GM21381 (cell line): ENCODE measurements around the gene ODF2L.
"Not testable (repeated sequence)": the region's sequence is repeated elsewhere in the genome, so short reads cannot be mapped to it uniquely, and the experiment has no call there.

Source experiments
- ATAC-seq: cut with Tn5 transposase; IDR thresholded peaks from one replicate; pipeline ENCODE4 v1.9.1; 2021; ENCODE audit warnings: mild to moderate bottlenecking, moderate library complexity; ENCODE audit not compliant: unreplicated experiment

ODF2L gene

DNA sequence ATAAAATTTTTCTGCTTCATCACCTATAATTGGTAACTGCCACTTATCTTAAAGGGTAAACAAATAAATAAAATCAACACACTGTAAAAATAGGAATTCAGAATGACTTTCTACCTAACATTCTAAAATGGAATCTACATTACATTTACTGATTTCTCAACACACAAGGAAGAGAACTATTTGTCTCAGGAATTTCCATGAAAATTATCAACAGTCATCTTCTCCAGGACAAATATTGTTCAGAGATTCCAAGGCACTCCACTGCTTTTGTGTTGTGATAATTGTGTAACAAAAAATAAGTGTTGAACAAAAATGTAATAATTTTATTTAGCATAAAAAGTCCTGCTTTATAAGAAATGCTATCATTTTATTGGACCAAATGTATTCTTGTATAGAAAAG is 7.3 kb downstream of the ODF2L start:
- ATAC-seq: no peak

DNA sequence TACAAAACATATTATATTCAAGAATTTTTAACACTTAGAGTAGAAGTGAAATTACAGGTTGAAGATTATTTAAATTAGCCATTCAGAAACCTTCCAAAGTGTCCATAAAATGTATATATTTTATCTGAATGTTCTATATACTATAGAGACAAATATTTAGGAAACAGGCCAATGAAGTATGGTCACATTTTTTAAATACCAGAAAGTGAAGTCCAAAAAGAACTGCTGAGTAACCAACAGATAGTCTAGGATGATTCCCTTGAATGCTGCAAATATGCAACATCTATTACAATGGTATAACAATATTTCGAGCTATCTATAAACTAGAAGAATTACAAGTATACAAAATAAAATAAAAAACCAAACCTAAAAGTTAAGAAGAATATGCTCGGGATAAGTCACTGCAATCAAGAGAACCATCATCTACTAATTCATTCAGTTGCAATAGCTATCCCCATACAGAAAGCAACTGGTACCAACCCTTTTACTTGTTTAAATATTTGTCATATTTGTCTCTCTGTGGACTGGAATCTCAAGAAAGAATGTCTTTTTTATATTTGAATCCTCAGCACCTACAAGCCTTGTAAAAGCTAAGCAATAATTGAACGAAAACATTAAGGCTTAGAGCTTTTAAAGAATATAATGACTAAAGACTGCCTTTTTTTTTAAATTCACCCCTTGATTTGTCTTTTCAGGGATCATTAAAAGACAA is 8.1 kb downstream of the ODF2L start:
- no peak for ATAC-seq

DNA sequence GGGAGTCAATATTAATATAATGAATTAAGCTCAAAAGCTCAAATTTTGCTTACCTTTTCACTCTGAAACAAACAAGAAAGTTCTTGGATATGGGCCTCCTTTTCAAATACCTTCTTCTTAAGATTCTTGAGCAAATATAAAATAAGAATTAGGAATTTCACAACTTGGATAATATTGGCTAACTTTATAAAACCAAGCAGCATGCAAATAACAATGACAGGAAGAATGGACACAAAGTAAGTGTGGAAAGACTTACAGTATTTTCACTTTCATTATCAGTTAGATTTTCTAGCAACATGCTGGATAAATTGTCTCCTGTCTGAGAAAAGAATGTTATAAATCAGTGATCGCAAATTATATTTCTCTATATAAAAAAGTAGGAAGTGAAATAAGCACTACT is 13.2 kb downstream of the ODF2L start:
- peak; percentile 65 for ATAC-seq

DNA sequence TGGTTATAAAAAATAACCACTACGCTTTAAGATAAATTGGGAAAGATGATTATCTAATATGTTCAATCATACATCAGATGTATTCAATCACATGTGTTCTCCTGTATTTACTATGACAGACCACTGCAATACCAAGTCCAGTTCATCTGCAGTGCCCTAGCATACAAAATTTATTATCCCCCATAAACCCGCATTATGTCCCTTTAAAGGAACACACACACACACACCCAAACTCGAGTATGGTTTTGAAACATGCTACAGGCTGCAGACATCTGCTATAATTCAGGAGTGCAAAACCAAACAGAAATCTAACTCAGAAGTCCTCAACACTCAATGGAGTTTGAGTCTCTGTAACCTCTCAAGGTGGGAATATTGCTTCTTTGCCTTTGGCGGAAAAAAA is 14.9 kb downstream of the ODF2L start:
- ATAC-seq: no peak

DNA sequence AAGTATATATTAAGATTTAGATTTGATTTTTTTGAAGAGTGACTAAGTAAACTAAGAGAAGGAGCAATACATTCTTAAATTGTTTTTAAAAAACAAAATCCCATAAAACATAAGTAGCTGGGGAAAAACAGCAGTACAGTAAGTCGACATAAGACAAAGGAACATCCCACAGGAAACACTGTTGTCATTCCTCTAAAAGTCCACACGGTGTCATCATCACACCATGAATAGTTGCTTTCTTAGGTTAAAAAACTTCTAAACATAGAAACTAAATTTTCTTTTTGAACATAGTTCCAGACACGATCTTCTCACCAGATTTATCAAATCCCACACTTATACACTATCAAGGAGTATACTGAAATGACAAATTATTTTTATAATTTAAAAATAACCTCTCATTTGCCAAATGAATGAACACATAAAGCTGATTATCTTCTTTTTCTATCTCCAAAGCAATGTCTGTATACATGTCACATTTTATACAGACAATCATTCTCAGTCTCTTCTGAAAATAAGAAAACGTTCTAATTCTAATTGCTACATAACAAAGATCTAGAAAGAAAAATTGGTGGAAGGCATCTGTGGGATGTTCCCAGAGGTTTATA is 15.8 kb downstream of the ODF2L start:
- ATAC-seq: peak; percentile 64

DNA sequence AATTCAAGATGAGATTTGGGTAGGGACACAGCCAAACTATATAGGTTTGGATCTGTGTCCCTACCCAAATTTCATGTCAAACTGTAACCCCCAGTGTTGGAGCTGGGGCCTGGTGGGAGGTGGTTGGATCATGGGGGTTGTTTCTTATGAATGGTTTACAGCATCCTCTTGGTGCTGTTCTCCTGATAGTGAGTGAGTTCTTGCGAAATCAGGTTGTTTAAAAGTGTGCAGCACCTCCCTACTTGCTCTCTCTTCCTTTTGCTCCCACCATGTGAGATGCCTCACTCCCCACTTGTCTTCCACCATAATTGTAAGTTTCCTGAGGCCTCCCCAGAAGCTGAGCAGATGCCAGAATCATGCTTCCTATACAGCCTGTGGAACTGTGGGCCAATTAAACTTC is 17.3 kb downstream of the ODF2L start:
- no peak for ATAC-seq

DNA sequence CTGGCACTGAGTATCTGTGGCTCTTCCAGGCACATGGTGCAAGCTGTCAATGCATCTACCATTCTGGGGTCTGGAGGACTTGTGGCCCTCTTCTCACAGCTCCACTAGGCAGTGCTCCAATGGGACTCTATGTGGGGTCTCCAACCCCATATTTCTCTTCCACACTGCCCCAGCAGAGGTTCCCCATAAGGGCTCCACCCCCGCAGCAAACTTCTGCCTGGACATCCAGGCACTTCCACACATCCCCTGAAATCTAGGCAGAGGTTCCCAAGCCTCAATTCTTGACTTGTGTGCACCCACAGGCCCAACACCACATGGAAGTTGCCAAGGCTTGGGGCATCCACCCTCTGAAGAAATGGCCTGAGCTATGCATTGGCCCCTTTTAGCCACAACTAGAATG is 18.8 kb downstream of the ODF2L start:
- ATAC-seq: no peak

DNA sequence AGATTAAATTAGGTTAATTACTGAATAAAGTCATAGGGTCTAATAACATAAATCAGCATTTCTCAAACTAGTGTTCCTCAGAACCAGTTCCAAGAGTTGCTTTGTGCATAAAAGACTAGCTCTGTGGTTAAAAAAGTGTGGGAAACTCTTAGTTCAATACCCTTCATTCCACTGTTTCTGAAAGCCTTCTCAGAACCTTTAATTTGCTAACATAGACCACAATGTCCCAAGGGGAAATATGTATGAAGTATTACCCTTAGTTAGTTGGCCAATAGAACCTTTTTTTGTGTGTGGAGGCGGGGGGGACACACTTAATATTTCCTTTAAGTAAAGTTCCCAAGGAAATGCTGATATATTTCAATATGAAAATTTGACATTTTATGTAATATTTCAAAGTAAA is 20.4 kb downstream of the ODF2L start:
- ATAC-seq: no peak

DNA sequence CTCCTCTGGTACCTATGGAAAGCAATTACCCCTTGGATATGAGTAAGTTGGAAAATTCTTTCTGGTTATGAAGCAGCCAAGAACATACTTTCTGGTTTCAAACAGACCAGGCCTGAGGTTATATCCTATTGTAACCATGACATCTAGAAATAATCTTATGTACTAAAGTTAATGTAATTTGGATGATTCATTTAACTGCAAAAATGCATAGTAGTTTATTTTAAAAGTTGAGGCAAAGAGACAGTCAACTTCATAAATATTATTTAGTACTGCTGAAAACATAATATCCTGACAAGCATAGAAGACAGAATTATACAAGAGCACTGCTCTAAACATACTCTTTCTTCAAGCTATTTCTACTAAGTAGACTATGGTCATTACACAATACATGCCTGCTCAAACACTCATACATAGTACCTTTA is 25.5 kb downstream of the ODF2L start:
- ATAC-seq: no peak

DNA sequence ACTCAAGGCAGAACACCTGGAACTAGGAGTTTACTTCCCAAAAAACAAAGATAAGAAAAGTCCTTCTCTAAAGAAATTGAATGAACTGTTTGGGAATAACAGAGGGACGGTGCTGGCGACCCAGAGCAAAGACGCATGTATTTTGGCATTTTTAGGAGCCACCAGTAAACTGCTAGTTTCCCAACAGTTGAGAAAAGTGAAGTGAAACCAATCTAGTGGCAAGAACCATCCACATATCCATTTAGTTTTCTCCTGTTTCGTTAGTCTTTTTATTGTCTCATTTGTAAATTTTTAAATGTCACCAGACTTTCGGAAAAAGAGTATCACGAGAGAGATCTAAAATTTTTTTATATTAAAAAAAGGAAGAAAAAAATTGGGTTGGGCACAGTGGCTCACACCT is 30.2 kb downstream of the ODF2L start:
- ATAC-seq: no peak

DNA sequence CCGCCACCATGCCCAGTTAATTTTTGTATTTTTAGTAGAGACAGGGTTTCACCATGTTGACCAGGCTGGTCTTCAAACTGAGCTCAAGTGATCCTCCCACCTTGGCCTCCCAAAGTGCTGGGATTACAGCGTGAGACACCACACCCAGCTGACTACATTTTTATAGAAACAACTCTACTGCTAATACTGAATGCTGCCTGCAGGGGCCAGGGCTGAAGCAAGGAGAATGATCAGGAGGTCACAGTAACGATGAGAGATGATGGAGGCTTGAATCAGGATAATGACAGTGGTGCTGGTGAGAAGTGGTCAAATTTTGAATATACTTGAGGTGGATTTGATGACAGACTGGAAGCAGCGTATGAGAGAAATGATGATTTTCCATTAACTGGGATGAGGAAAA is 33.3 kb downstream of the ODF2L start:
- no peak for ATAC-seq

DNA sequence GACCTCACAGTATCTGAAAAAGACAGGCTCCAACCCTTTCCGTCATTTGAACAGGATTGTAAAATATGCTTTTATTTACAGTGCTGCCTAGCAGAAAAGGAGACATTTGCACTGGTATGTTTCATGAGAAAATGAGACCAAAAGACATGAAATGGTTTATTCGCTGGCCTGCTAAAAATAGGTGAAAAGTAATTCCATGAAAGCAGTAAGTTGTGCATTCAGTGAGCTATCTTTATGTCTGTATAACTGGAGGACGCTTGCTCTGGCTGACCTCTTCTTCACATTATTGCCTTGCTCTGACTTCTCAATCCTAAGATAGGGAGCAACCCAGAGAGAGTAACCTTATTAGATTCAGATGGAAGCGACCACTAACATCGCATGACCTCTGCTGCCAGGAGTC is 38.3 kb downstream of the ODF2L start:
- ATAC-seq: no peak

DNA sequence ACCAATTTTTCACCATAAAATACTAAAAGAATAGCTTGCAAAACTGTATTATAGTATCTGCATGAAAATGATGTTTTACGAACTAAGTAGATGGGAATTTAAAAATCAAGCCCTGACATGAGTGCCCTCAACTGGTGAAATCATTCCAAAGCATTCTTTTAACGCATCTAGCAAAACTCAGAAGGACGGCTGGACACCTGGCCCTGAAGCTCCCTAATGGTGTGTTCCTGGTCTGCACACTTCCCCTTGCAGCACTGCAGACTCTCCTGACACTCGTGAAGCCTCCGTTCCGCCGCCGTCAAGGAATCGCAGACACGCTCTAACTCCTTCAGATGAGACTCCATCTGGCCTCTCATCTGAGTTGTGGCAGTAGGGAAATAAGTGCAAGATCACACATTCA is 39.9 kb downstream of the ODF2L start:
- ATAC-seq: no peak

DNA sequence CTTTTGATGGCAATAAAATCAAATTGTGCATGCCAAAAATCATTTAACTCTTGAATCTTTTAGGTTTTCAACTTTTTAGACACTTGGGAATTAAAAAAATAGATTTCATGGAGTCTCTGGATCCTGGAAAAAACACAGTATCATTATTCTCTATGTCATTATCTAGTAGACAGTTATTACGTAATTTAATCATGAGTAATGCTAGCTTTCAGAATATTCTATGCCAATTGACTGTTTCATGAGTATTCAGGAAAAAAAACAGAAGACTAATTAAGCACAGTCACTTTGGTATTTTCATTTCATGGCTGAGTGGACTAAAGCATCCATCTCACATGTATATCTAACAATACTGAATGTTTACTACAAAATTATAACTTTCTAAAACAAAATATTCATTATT is 44.0 kb downstream of the ODF2L start:
- ATAC-seq: no peak

DNA sequence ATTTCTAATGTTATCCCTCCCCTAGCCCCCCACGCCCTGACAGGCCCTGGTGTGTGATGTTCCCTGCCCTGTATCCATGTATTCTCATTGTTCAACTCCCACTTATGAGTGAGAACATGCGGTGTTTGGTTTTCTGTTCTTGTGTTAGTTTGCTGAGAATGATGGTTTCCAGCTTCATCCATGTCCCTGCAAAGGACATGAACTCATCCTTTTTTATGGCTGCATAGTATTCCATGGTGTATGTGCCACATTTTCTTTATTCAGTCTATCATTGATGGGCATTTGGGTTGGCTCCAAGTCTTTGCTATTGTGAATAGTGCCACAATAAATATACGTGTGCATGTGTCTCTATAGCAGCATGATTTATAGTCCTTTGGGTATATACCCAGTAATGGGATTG is 45.9 kb downstream of the ODF2L start:
- ATAC-seq: not testable (repeated sequence)

DNA sequence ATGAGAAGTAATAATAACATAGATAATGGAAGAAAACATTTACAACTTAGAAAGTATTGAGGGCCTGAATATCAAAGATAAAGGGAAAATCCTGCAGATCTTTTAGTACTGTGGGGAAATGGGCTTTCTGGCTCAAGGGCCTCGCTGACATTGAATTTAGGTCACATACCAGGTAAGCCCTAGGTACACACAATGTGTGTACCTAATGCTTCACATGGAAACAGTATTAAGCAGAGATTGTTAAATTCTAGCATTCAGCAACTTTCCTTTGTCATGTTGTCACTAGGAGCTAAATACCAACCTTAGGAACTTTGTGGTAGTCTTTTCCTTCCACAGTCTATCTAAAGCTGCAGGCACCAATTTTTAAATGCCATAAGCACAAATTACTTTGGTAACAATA is 49.7 kb downstream of the ODF2L start:
- no peak for ATAC-seq

DNA sequence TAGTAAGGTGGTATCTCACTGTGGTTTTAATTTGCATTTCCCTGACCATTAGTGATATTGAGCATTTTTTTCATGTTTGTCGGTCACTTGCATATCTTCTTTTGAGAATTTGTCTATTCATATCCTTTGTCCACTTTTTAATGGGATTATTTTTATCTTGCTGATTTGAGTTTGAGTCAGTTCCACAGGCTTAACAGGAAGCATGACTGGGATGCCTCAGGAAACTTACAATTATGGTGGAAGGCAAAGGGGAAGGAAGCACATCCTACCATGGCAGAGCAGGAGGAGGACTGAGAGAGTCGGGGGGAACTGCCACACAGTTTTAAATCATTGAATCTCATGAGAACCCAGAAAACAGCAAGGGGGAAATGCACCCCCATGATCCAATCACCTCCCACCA is 51.1 kb downstream of the ODF2L start:
- ATAC-seq: no peak

DNA sequence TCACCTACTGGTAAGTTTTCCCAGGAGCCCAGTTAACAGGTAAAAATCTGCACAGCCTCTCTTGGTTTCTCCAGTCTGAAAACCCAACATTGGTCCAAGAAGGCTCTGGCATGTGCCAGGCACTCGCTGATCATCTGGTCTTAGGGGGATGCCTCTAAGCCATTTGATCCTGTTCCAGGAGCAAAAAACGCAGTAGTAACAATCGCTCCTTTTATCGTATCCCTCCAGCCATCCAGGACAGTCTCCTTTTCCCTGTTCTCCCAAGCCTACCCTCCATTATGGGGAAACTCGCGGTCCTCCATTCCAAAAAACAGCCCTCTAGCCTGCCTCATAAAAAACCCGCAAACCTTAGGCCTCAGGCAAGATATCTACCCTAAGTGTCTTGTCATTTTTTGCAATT is 56.2 kb downstream of the ODF2L start:
- ATAC-seq: no peak

DNA sequence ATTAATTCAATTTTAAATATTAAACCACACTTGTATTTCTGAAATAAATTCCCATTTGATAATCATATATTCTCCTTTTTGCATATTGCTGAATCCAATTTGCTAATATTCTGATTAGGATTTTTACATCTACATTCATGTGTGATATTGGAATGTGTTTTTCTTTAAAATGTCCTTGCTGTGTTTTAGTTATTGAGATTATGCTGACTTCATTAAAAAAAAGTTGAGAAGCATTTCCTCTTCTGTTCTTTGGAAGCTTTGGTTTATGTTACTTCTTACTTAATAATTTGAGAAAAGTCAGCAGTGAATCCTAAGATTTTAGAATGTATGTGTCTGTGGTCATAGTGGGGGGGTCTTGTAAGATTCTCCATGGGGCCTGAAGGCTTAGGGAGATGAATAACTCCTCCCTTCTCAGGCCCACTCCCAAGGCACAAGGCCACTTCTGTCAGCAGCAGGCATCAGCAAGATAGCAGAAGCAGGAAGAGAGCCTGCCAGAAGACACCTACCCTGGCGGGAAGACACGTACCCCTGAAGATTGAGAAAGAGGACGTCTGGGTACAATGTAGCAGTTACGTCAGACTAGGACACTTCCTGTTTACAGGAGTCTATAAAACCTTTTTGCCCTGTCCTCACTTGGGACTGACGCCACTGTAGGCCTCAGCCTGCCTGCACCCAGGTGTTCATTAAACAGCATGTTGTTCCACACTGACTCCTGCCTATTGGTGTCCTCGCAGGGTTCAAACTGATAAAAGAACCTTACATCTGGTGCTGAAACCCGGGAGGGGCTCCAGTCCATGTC is 56.9 kb downstream of the ODF2L start:
- no peak for ATAC-seq

DNA sequence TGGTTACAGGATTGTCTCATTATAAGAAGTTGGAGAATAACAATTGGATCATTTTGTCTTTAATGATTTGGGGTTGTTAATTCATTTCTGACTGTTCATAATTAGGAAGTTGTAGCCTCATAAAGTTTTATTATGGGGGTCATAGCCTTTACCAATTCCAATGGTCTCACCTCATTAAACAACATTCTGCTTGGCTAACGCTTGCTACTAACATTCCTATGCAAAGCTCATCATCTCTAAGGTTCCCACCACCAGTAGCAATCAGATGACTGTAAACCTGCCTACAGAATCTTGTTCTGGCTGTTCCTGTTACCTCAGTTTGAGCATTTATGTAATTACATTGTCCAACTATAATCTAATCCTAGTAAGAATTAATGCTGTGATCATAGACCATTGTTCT is 60.2 kb downstream of the ODF2L start:
- ATAC-seq: no peak

DNA sequence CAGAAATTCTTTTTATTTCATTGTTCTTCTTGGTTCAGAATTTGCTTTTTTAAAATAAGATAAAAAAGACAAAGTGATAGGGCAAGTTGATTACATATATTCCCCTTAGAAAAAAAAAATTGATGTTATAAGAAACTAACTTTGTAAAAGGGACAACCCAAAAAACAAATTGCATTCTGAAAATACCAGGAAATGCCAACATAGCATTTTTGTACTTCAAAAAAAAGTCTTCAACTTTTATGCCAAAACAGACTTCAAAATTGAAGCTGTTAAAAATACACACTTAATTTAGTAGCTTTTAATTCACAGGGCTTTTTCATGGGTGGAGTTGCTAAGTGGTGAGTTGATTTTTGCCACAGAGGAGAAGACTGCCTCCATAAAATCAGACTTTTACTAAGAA is 70.9 kb downstream of the ODF2L start:
- ATAC-seq: no peak

DNA sequence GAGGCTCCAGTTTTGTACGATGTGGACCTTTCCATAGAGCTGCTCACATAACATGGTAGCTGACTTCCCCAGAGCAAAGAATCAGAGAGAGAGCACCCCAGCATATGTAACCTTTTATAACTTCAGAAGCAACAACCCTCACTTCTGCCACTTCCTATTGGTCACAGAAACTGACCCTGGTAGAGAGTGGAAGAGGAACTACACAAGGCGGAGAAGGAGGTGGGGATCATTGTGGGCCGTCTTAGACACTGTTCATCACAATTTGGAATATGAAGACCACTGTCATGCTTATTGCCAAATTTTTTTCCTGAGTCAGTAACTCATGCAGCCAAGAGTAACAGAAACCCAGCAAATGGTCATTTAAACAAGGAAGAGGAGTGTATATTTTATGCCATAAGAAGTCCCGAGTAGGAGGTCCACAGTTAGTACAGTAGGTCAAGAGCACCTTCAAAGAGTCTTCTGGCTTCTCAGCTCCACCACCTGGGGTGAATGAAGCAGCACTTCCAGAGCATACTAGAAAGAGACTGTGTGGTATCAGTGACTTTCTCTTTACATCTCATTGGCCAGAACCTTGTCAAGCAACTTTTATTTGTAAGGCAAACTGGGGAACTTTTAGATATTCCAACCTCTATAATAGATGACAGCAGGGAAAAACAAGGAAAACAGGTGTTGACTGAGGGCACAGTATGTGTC is 71.8 kb downstream of the ODF2L start:
- no peak for ATAC-seq
